Activated CD4-positive, CD25-positive, alpha-beta regulatory T cell (primary cell): ENCODE results near the gene BRI3BP.
"Not testable (repeated sequence)": the region's sequence is repeated elsewhere in the genome, so short reads cannot be mapped to it uniquely, and the experiment has no call there.

Source experiments
- DNase-seq, 4 experiments: peaks; one replicate each; lab custom pipeline; 2025; lab: John Stamatoyannopoulos, UW

Gene BRI3BP

GRCh38 chr12:125065919-125066570 is 72.6 kb downstream of the BRI3BP start:
- DNase-seq = no peak

- no peak for DNase-seq
Measured at GRCh38 chr12:125068391-125068790, 74.9 kb downstream of the BRI3BP start.

GRCh38 chr12:125069616-125070015 is 76.2 kb downstream of the BRI3BP start:
- DNase-seq = no peak

GRCh38 chr12:125070112-125070511 is 76.7 kb downstream of the BRI3BP start:
- no peak for DNase-seq

DNA sequence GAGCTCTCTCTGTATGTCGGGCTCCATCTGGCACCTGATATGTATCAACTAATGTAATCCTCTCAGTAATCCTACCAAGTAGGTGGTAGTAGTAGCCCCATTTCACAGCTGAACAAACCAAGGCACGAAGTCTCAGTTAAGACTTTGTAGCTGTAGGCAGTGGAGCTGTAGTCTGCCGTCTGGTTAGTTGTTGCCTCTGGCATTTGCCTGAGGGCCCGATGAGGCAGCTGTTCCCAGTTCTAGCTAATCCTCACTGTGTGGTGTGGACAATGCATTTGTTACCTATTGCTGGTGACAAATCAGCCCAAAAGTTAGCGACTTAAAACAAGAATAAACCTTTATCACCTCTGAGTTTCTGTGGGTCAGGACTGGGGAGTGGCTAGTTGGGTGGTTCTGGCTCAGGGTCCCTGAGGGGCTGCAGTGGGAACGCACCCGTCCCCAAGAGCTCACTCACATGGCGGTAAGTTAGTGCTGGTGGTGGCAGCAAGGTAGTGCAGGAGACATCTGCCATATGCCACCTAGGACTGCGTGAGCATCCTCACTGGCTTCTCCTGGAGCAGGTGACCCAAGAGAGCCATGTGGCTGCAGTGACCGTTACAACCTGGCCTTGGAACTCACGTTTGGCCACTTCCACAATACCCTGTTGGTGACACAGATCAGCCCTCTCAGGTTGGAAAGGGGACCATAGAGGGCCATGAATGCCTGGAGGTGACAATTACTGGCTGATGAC is 77.4 kb downstream of the BRI3BP start:
- DNase-seq = no peak

DNA sequence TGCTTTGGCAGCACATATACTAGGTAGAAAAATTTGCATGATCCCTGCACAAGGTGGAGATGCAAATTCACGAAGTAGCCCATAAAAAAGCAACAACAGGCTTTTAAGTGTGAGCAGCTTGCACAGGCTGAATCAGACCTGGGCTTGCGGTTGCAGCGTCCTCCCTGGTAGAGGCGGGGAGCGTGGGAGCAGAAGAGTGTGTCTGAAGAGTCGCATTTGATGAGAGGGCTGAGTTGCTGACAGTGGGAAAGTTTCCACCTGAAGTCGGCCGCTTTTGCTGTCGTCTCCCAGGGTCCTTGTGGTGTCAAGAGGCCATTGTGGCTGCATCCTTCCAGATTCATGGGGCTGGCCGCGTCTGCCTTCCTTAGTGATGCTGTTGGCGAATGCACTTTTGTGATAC is 78.0 kb downstream of the BRI3BP start:
- DNase-seq = no peak

DNA sequence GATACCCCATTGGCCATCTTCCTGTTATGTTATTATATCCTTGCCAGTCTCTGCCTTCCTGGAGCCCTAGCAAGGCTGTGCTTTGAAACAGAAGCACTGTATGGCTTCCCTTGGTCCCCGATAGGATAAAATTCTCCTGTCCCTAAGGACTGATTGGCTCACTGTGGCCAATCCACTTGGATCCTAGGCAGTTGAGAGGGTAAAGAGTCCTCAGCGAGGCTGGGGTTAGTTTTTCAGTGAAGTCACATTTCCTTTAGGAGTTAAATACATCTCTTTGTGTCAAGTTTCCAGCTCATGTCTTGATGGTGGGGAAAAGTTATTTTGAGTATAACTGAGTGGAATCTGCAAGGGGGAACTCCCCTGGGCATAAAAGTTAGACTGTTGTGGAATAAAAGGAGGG is 79.1 kb downstream of the BRI3BP start:
- no peak for DNase-seq

- DNase-seq = not testable (repeated sequence)
Measured at GRCh38 chr12:125074294-125074693, 80.8 kb downstream of the BRI3BP start.

GRCh38 chr12:125076103-125076502 is 82.7 kb downstream of the BRI3BP start:
- DNase-seq = no peak

DNA sequence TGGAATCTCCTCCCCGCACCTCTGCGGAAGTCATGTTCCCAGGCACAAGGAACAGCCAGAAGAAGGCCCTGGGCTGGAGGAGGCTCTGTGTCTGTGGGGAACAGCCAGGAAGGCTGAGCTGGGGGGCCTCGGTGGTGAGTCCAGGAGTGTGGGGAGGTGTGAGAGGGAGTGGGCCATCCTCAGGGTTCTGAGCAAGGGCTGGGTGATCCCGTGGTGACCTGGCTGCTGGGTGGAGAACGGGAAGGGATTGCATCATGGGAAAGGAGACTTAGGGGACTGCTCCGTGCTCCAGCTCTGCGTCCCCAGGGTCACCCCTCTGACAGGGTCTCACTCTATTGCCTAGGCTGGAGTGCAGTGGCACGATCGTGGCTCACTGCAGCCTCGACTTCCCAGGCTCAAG is 85.6 kb downstream of the BRI3BP start:
- DNase-seq = no peak

DNA sequence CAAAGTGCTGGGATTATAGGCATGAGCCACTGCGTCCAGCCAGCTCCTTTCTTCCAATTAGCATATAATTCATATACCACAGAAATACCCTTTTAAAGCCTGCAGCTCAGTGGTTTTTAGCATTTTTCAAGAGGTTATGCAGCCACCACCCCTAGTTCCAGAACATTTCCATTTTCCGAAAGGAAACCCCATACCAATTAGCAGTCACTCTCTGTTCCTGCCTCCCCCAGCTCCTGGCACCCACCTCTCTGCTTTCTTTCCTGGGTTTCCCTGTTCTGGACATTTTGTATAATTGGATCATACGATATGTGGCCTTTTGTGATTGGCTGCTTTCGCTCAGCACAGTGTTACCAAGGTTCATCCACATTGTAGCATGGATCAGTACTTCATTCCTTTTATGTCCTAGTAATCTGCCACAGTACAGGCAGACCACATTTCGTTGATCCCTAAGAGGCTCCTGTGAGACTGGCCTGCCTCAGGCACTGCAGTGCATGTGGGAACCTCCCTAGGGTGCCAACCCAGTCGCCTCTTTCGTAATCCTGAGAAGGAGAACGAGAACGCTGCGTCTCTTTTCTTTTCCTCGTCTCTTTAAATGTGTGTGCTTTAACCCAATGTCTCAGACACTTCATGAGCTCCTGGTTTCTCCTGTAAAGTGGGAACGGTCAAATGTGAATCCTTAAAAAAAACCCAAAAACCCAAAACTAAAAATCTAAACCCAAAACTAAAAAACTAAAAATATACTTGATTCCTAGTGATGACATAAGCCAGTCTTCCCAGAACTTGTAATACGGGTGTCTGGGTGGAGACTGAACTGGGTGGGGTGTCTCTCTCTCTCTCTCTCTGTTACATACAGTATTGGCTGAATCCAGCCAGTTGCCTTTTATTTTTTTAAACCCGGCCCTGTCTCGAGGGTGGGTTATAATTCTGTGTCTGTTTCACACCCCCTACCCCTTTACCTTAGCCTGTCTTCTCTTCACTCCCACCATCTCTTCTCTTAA is 86.5 kb downstream of the BRI3BP start:
- DNase-seq = no peak
